ENCODE data around the gene RAB27A.

GRCh38 chr15:55238877-55239276, 50.7 kb downstream of the RAB27A start:
- no peak for TF ChIP-seq TCF12 (IDR thresholded peaks at IDR 0.05; ENCODE audit: low read depth, low read length)
- TF ChIP-seq CEBPB (IDR thresholded peaks at IDR 0.05; ENCODE audit: low read depth, low read length), result no peak
- no peak for TF ChIP-seq CBX5 (IDR thresholded peaks at IDR 0.05; ENCODE audit: low read depth, low read length)
- no peak for TF ChIP-seq TBP (IDR thresholded peaks at IDR 0.05; ENCODE audit: low read depth, low read length)
- no peak for TF ChIP-seq GABPA (IDR thresholded peaks at IDR 0.05; ENCODE audit: borderline replicate concordance, insufficient read depth, low read length)
- TF ChIP-seq FOSL1 (IDR thresholded peaks at IDR 0.05; ENCODE audit: insufficient read depth, low read depth, low read length), result no peak
- no peak for TF ChIP-seq EP300 (IDR thresholded peaks at IDR 0.05; ENCODE audit: borderline replicate concordance in 1 of 2, low read depth in 2 of 2, low read length in 2 of 2)
- TF ChIP-seq, protein P1, sequence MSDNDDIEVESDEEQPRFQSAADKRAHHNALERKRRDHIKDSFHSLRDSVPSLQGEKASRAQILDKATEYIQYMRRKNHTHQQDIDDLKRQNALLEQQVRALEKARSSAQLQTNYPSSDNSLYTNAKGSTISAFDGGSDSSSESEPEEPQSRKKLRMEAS (IDR thresholded peaks at IDR 0.05), result no peak
- TF ChIP-seq, protein P2, sequence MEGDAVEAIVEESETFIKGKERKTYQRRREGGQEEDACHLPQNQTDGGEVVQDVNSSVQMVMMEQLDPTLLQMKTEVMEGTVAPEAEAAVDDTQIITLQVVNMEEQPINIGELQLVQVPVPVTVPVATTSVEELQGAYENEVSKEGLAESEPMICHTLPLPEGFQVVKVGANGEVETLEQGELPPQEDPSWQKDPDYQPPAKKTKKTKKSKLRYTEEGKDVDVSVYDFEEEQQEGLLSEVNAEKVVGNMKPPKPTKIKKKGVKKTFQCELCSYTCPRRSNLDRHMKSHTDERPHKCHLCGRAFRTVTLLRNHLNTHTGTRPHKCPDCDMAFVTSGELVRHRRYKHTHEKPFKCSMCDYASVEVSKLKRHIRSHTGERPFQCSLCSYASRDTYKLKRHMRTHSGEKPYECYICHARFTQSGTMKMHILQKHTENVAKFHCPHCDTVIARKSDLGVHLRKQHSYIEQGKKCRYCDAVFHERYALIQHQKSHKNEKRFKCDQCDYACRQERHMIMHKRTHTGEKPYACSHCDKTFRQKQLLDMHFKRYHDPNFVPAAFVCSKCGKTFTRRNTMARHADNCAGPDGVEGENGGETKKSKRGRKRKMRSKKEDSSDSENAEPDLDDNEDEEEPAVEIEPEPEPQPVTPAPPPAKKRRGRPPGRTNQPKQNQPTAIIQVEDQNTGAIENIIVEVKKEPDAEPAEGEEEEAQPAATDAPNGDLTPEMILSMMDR (IDR thresholded peaks at IDR 0.05; ENCODE audit: control extremely low read depth in 1 of 3, insufficient read depth in 1 of 3, low read depth in 1 of 3, low read length in 3 of 3), result no peak
- TF ChIP-seq RNF2 (IDR thresholded peaks at IDR 0.05; ENCODE audit: borderline replicate concordance, low read depth, low read length, missing control alignments, poor library complexity, severe bottlenecking), result no peak
- no peak for TF ChIP-seq ATF2 (IDR thresholded peaks at IDR 0.05; ENCODE audit: low read length)
- TF ChIP-seq CREB1 (IDR thresholded peaks at IDR 0.05), result no peak
- no peak for TF ChIP-seq EZH2 (IDR thresholded peaks at IDR 0.05; ENCODE audit: low read depth, low read length, severe bottlenecking)
- no peak for TF ChIP-seq RXRA (IDR thresholded peaks at IDR 0.05; ENCODE audit: insufficient read depth, low read depth, low read length)
